CD4-positive, alpha-beta T cell treated with Interleukin-1 beta for 1 hour (primary cell): ENCODE results near the gene PRSS36.
"Not testable (repeated sequence)": the region's sequence is repeated elsewhere in the genome, so short reads cannot be mapped to it uniquely, and the experiment has no call there.

Experiments
- DNase-seq, 2 donors: peaks; one replicate each; pipeline ENCODE4 v3.0.0-alpha.2; 2020 to 2022

PRSS36 gene

GRCh38 chr16:31141489-31142108, 8.3 kb downstream of the PRSS36 start:
- DNase-seq, result no peak

GRCh38 chr16:31141071-31141469, 8.8 kb downstream of the PRSS36 start:
- not testable (repeated sequence) for DNase-seq

GRCh38 chr16:31138621-31139578, 11.0 kb downstream of the PRSS36 start:
- no peak for DNase-seq

GRCh38 chr16:31136822-31137499, 12.9 kb downstream of the PRSS36 start:
- not testable (repeated sequence) for DNase-seq

- no peak for DNase-seq
These were observed 13.6 kb downstream of the PRSS36 start for GRCh38 chr16:31136287-31136662.

- DNase-seq, result no peak
These were observed 14.2 kb downstream of the PRSS36 start, which contains the start of gene PRSS8 for GRCh38 chr16:31135535-31136286. Gene PRSS8, minus strand, starts transcription at chr16:31135727. Its CDS starts 229 bp downstream, at chr16:31135498.

GRCh38 chr16:31134625-31135534, 15.0 kb downstream of the PRSS36 start:
- DNase-seq, result no peak

- DNase-seq, result peak in 1 of 2 donors; percentile 44
These were observed 15.7 kb downstream of the PRSS36 start for GRCh38 chr16:31134091-31134571.

GRCh38 chr16:31133046-31133501, 16.8 kb downstream of the PRSS36 start:
- no peak for DNase-seq

- DNase-seq, result no peak
These were observed 17.4 kb downstream of the PRSS36 start for GRCh38 chr16:31132303-31132979.

- no peak for DNase-seq
These were observed 18.0 kb downstream of the PRSS36 start for GRCh38 chr16:31131841-31132271.

- DNase-seq, result no peak
These were observed 18.4 kb downstream of the PRSS36 start for GRCh38 chr16:31131416-31131815.

GRCh38 chr16:31130899-31131298, 19.0 kb downstream of the PRSS36 start:
- no peak for DNase-seq

- DNase-seq, result peak in 1 of 2 donors; percentile 33
These were observed 19.5 kb downstream of the PRSS36 start for GRCh38 chr16:31130336-31130891.

- no peak for DNase-seq
These were observed 20.1 kb downstream of the PRSS36 start for GRCh38 chr16:31129568-31130335.

- DNase-seq, result peak; percentile 31 to 80
These were observed 20.9 kb downstream of the PRSS36 start for GRCh38 chr16:31128711-31129567.

- no peak for DNase-seq
These were observed 22.7 kb downstream of the PRSS36 start for GRCh38 chr16:31127182-31127581.

- no peak for DNase-seq
These were observed 24.0 kb downstream of the PRSS36 start for GRCh38 chr16:31125844-31126243.
